Measurements from ENCODE around the gene ARHGAP6.

ARHGAP6 gene

DNA sequence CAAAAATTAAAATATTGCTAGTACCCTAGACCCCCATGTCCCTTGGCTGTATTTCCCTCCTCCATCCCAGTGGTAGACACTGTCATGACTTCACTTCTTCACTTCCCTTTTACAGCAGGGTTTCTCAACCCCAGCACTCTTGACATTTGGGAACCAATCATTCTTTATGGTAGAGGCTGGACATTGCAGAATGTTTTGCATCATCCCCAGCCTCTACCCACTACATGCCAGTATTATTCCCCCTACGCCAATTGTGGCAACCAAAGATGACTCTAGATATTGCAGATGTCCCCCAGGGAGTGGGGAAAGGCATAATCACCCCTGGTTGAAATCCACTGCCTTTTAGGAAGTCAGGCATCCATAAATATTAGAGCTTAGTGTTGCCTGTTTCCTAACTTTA, 233.9 kb downstream of the ARHGAP6 start:
- no peak for DNase-seq
- no peak overlapping the region for H3K27ac ChIP-seq
- no peaks in the 10 kb centered on the region for H3K9me3 ChIP-seq (ENCODE audit: severe bottlenecking)
- peaks cover 47% of the 10 kb centered on the region for H3K27me3 ChIP-seq (ENCODE audit: insufficient read depth, low read depth, severe bottlenecking)
- TF ChIP-seq, protein P1, sequence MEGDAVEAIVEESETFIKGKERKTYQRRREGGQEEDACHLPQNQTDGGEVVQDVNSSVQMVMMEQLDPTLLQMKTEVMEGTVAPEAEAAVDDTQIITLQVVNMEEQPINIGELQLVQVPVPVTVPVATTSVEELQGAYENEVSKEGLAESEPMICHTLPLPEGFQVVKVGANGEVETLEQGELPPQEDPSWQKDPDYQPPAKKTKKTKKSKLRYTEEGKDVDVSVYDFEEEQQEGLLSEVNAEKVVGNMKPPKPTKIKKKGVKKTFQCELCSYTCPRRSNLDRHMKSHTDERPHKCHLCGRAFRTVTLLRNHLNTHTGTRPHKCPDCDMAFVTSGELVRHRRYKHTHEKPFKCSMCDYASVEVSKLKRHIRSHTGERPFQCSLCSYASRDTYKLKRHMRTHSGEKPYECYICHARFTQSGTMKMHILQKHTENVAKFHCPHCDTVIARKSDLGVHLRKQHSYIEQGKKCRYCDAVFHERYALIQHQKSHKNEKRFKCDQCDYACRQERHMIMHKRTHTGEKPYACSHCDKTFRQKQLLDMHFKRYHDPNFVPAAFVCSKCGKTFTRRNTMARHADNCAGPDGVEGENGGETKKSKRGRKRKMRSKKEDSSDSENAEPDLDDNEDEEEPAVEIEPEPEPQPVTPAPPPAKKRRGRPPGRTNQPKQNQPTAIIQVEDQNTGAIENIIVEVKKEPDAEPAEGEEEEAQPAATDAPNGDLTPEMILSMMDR (IDR thresholded peaks at IDR 0.05; ENCODE audit: low read depth, low read length): no peak
- H3K4me3 ChIP-seq (ENCODE audit: low read depth, low read length): no peak overlapping the region
- H3K36me3 ChIP-seq: no peaks in the 10 kb centered on the region

DNA sequence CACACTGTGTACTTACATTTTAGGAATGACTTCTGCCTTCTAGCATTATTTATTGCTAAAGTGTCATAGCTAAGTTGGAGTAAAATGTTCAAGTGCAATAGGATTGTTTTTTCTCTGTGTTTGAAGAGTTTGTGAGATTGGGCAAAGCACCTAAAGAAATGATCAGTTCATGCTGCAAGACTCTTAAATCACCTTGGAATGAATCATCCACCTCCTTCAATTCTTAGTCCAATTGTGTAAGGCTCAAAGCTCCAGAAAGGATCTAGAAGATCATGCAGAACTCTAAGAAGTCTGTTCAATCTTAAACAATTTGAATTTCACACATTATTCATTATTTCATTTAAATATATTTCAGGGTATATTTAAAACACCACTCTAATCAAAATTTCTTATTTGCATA, 235.4 kb downstream of the ARHGAP6 start:
- peaks cover 53% of the 10 kb centered on the region for H3K27me3 ChIP-seq (ENCODE audit: insufficient read depth, low read depth, severe bottlenecking)
- no peaks in the 10 kb centered on the region for H3K36me3 ChIP-seq
- H3K9me3 ChIP-seq (ENCODE audit: severe bottlenecking): no peaks in the 10 kb centered on the region

DNA sequence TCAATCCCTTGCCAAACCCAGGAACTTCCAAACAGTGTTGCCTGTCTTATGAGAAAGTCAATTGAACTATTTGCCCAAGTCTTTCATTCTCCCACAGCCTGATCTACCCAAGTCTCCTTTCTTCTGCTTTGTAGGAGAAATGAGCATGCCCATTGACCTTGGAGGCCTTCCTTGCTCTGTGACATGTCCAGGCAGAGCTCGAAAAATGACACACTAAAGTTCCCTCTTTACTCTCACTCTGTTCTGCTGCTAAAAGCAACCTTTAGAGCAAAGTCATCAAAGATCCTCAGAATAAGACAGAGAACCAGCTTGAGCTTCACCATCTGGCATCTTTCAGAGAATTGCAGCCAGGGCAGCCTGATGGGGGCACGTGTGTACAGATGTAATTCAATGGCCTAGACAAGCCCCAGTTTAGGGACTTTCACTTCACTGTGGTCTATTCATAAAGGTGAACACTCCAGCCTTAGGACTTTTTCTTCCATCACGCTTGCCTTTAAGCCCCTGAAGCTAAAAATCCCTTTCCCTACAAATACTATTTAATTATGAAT, 236.1 kb downstream of the ARHGAP6 start:
- Histone ChIP-seq H3K27ac (no peak overlapping the region), H3K36me3 (no peaks in the 10 kb centered on the region), H3K27me3 (ENCODE audit: insufficient read depth, low read depth, severe bottlenecking) (peaks cover 48% of the 10 kb centered on the region), H3K9me3 (ENCODE audit: severe bottlenecking) (no peaks in the 10 kb centered on the region), H3K4me3 (ENCODE audit: low read depth, low read length) (no peak overlapping the region)
- TF ChIP-seq, protein P1 (IDR thresholded peaks at IDR 0.05; ENCODE audit: low read depth, low read length): no peak
- no peak for DNase-seq

More for the DNA sequence above, 235.4 kb downstream of the ARHGAP6 start:
- no peak overlapping the region for H3K4me3 ChIP-seq (ENCODE audit: low read depth, low read length)
- TF ChIP-seq, protein P1 (IDR thresholded peaks at IDR 0.05; ENCODE audit: low read depth, low read length): no peak
- H3K27ac ChIP-seq: no peak overlapping the region
- no peak for DNase-seq

DNA sequence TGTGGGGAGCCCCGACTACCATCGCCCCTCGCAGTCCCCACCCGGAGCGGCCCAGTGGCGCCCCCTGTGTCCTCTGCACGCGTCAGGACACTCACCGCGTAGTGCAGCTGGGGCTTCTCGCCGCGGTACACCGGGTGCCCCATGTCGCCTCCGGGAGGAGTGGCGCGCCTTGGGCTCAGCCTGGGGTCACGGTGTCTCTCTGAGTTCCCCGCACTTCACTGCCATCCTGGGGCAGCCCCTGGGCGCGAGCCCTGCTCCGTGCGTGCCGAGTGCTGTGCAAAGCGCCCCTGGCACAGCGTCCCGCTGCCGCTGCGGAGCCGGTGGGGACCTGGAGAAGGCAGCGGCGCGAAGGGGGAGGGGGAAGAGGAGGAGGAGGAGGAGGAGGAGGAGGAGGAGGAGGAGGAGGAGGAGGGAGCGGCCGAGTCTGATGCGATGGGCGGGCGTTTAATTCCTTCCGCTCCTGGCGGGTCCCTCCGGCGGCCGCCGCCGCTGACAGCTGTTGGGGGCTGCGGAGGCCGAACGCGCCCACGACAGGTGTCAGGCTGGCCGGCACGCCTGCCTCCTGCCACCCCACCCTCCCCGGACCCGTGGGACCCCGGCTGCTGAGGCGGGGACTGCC, 238.2 kb downstream of the ARHGAP6 start:
- Histone ChIP-seq H3K36me3 (no peaks in the 10 kb centered on the region), H3K9me3 (ENCODE audit: severe bottlenecking) (no peaks in the 10 kb centered on the region), H3K4me3 (ENCODE audit: low read depth, low read length) (no peak overlapping the region), H3K27me3 (ENCODE audit: insufficient read depth, low read depth, severe bottlenecking) (peaks cover 42% of the 10 kb centered on the region), H3K27ac (no peak overlapping the region)
- TF ChIP-seq, protein P1 (IDR thresholded peaks at IDR 0.05; ENCODE audit: low read depth, low read length): no peak
- DNase-seq: peak; percentile 7

DNA sequence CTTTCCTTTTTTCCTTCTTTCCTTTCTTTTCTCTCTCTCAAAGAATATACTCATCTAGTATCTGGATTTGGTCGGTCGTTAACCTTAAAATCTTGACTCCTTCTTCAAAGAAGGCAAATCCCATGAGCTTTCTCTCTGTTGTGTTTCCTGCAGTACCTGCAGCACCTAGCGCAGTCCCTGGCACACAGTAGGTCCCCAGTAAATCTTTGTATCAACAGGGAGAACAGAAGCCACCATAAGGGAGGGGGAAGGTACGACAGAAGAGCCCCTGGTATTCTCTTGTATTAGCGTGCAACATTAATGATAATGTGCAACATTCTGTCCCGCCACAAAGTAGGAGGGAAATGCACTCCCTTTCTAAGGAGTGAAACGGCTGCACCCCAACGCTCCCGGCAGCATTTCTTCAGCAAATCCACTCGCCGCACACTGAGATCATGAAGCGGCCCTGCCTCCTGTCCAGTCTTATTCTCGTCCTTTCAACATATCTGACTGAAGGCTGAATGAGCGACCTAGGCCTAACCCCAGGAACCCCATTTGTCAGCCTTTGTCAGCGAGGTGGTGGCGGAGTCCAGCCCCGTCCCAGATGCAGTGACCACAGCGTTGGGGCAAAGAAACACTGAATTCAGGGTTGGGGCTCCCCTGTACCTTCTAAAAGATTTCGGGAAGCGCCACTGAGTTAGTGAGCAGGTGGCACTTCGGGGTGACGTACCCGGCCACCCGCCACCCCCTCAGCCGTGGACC, 238.8 kb downstream of the ARHGAP6 start:
- peaks cover 42% of the 10 kb centered on the region for H3K27me3 ChIP-seq (ENCODE audit: insufficient read depth, low read depth, severe bottlenecking)
- H3K4me3 ChIP-seq (ENCODE audit: low read depth, low read length): no peak overlapping the region
- no peak for DNase-seq
- H3K9me3 ChIP-seq (ENCODE audit: severe bottlenecking): no peaks in the 10 kb centered on the region
- no peaks in the 10 kb centered on the region for H3K36me3 ChIP-seq
- TF ChIP-seq, protein P1 (IDR thresholded peaks at IDR 0.05; ENCODE audit: low read depth, low read length): no peak
- H3K27ac ChIP-seq: no peak overlapping the region

All from WERI-Rb-1 (cell line).